Measurements from ENCODE around the gene LPAR2.

Gene LPAR2

DNA sequence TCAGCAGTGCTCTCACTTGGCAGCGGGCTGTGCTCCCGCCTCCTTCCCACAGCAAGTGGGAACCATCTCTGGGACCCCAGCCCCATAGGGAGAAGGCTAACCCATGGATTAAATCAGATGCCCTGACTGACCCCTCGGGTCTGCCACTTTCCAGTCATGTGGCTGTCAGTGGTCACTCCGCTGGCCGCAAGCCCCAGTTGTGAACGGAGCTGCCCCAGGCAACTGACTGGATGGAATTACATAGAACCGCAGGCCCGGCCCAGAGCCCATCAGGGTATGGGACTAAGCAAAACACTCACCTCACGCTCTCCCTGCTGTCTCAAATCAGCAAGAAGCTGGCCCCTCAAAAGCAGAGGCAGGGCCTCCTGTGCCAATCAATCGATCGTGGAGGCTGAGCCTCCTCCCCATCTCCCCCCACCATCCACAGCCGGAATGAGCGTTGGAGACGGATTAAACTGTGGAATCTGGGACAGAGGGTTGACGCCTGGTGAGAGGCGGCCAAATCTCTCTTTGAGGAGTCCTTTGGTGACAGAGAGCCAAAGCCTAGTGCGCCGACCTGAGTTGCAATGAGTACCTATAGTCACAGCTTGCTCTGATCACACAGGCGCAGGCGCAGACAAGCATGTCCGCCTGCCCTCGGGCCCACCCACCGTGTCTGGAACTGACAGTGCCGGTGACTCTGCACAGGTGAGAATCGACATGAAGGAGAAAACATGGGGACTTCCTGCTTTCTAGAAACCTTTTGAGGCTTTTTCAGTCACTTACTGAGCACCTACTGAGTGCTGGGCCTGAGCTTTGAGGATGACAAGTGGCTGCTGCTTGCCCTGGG is 48.3 kb downstream of the LPAR2 start:
- Mint-ChIP-seq H3K36me3 (ENCODE audit: low read depth) (peaks cover 16% of the 10 kb centered on the region), H3K27me3 (no peaks in the 10 kb centered on the region)

DNA sequence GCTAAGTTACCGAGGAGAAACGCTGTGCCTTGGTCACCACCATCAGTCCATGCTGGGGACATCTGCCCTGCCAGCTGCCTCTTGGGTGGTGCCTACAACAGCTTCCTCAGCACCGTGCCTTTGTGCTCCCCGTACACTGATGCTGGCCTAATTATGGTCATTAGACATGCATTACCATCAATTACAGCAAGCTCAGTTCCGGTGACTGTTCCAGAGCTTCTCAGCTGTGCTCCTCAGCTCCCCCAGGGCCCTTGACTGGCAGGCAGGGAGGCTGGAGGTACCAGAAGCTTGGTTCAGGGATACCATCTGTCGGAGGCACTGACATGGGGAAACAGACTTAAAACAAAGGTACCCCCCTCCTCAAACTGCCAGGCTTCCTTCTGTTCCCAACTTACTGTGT is 49.8 kb downstream of the LPAR2 start:
- Mint-ChIP-seq H3K9me3 (no peaks in the 10 kb centered on the region), H3K36me3 (ENCODE audit: low read depth) (peaks cover 13% of the 10 kb centered on the region)

More for the DNA sequence above, 48.3 kb downstream of the LPAR2 start:
- Mint-ChIP-seq H3K4me3 (no peak overlapping the region), H3K4me1 (ENCODE audit: low read depth) (peaks cover 15% of the 10 kb centered on the region), H3K9me3 (no peaks in the 10 kb centered on the region), H3K27ac (peak overlapping the region; percentile 10)
- no peak for DNase-seq

DNA sequence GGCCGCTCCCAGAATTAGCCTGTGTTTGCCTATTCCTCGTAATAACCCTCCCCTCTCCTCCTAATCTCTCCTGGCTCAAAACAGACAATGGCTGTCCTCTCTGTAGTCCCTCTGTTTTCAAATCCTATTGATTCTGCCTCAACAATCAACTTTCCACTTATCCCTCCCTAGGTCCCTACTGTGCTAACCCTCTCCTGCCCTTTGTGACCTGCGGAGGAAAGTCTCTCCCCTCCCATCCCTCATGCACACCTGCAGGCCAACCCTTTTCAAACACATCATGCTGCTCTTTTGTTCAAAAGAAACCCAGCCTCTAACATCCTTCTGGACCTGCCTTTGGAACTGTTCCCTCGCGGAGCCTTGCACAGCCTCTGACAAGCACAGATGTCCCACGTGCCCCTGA is 52.6 kb downstream of the LPAR2 start:
- Mint-ChIP-seq H3K4me3 (no peak overlapping the region), H3K4me1 (ENCODE audit: low read depth) (peaks cover 7% of the 10 kb centered on the region), H3K36me3 (ENCODE audit: low read depth) (peaks cover 19% of the 10 kb centered on the region), H3K27me3 (no peaks in the 10 kb centered on the region), H3K9me3 (no peaks in the 10 kb centered on the region), H3K27ac (no peak overlapping the region)
- no peak for DNase-seq

More for the DNA sequence above, 49.8 kb downstream of the LPAR2 start:
- DNase-seq, result no peak
- Mint-ChIP-seq H3K4me3 (no peak overlapping the region), H3K27ac (no peak overlapping the region), H3K4me1 (ENCODE audit: low read depth) (peaks cover 15% of the 10 kb centered on the region), H3K27me3 (no peaks in the 10 kb centered on the region)
